Measurements from ENCODE around the gene NPHP4. TPM values are rescaled to one million over a fixed set of nuclear protein-coding genes. Genes with fewer than 3 reads are reported as not detected.

NPHP4 gene
- polyA plus RNA-seq, 3 donors, result 0.39 to 13.7 (median 1.2) TPM

DNA sequence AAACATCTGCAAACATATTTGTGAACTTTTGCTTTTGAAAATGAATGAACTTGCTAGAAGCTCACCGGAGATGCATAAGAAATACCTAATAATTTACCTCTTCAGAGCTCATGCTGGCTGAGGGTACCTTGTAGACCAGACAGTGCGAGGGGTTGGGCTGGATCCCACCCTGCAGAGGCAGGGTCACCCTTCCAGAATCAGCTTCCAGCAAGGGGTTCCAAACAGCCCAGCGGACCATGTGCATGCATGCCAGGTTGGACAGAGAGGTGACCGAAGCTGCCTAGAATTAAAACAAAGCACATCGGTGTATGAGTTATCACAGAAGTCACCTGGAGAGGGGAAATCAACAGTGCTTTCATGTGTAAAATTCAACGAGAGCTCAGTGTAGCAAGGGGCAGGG lies 59.2 kb downstream of the NPHP4 start:
- peaks cover 5% of the 10 kb centered on the region for H3K4me1 Mint-ChIP-seq
- H3K9ac ChIP-seq (ENCODE audit: insufficient read depth, low read length, poor library complexity, severe bottlenecking), result no peak overlapping the region
- H3K27me3 ChIP-seq (ENCODE audit: control insufficient read depth in 2 of 2, insufficient read depth in 2 of 2, low read length in 2 of 2), result no peaks in the 10 kb centered on the region
- no peak overlapping the region for H3K4me3 Mint-ChIP-seq
- TF ChIP-seq, protein P1, sequence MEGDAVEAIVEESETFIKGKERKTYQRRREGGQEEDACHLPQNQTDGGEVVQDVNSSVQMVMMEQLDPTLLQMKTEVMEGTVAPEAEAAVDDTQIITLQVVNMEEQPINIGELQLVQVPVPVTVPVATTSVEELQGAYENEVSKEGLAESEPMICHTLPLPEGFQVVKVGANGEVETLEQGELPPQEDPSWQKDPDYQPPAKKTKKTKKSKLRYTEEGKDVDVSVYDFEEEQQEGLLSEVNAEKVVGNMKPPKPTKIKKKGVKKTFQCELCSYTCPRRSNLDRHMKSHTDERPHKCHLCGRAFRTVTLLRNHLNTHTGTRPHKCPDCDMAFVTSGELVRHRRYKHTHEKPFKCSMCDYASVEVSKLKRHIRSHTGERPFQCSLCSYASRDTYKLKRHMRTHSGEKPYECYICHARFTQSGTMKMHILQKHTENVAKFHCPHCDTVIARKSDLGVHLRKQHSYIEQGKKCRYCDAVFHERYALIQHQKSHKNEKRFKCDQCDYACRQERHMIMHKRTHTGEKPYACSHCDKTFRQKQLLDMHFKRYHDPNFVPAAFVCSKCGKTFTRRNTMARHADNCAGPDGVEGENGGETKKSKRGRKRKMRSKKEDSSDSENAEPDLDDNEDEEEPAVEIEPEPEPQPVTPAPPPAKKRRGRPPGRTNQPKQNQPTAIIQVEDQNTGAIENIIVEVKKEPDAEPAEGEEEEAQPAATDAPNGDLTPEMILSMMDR (IDR thresholded peaks at IDR 0.05), result no peak
- no peaks in the 10 kb centered on the region for H3K79me2 ChIP-seq (ENCODE audit: insufficient read depth, low read length)
- no peak overlapping the region for H2AFZ ChIP-seq (ENCODE audit: insufficient read depth, low read depth, low read length, poor library complexity, severe bottlenecking)
- no peak overlapping the region for H3K4me2 ChIP-seq (replicated peaks; ENCODE audit: extremely low read depth, low read length, poor library complexity, severe bottlenecking)
- H3K36me3 Mint-ChIP-seq, result peaks cover 22 to 27% of the 10 kb centered on the region in 2 donors
- no peak overlapping the region for H3K27ac ChIP-seq (ENCODE audit: low read depth in 1 of 2, low read length in 2 of 2)
- no peak overlapping the region for H3K27ac Mint-ChIP-seq
- peaks cover 0 to 2% (median 0%) of the 10 kb centered on the region in 3 donors for H3K27me3 Mint-ChIP-seq (ENCODE audit: low read depth in 3 of 3)
- H3K9me3 Mint-ChIP-seq, result peaks cover 0 to 2% (median 0%) of the 10 kb centered on the region in 7 donors
- no peaks in the 10 kb centered on the region for H3K4me1 ChIP-seq (ENCODE audit: control insufficient read depth in 1 of 2, insufficient read depth in 2 of 2, low read length in 2 of 2)
- H3K9me3 ChIP-seq (replicated peaks in 1 of 2; ENCODE audit: control insufficient read depth in 1 of 2, insufficient read depth in 1 of 2, low read length in 2 of 2), result no peaks in the 10 kb centered on the region
- intact Hi-C loops (cut with micrococcal nuclease), result no loop called here
- no peak overlapping the region for H3K4me3 ChIP-seq (replicated peaks in 1 of 3; ENCODE audit: low read depth in 2 of 3, low read length in 3 of 3)
- no peak for DNase-seq
- 96% methylated on average over 5 of the region's 6 CpGs for WGBS (ENCODE audit: insufficient coverage)
- H3K36me3 ChIP-seq (replicated peaks in 1 of 2; ENCODE audit: control insufficient read depth in 1 of 2, insufficient read depth in 2 of 2, low read length in 2 of 2), result peaks cover 6 to 14% of the 10 kb centered on the region in 2 donors
- no peaks in the 10 kb centered on the region for H4K20me1 ChIP-seq (ENCODE audit: insufficient read depth, low read length)

DNA sequence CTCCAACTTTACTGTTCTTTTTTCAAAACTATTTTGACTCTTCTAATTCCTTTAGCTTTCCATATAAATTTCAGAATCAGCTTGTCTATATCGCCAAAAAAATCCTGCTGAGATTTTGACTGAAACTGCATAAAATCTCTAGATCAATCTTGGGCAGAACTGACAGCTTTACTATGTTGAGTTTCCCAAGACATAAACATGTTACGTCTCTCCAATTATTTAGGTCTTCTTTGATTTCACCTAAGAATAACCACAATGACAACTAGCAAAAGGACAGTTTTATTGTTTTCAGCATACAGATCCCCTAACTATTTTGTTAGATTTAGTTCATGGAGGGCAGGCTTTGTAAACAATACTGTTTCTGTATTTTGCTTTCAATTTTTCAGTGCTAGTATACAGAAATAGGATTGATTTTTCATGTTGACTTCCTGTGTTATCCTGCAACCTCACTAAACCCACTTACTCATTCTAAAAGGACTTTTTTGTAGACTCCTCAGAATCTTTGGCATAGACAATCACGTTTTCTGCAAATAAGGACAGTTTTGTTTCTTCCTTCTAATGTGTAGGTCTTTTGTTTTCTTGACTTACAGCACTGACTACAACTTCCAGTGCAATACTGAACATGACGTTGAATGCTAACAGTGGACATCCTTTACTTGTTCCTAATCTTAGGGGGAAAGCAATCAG lies 63.4 kb downstream of the NPHP4 start:
- Mint-ChIP-seq H3K9me3 (no peaks in the 10 kb centered on the region), H3K27me3 (ENCODE audit: low read depth in 3 of 3) (no peaks in the 10 kb centered on the region), H3K4me3 (no peak overlapping the region), H3K36me3 (peaks cover 27 to 33% of the 10 kb centered on the region in 2 donors), H3K4me1 (peaks cover 4% of the 10 kb centered on the region), H3K27ac (no peak overlapping the region)
- Histone ChIP-seq H3K79me2 (ENCODE audit: insufficient read depth, low read length) (no peaks in the 10 kb centered on the region), H3K9ac (ENCODE audit: insufficient read depth, low read length, poor library complexity, severe bottlenecking) (no peak overlapping the region), H3K27me3 (ENCODE audit: control insufficient read depth in 2 of 2, insufficient read depth in 2 of 2, low read length in 2 of 2) (no peaks in the 10 kb centered on the region), H3K36me3 (replicated peaks in 1 of 2; ENCODE audit: control insufficient read depth in 1 of 2, insufficient read depth in 2 of 2, low read length in 2 of 2) (peaks cover 3 to 20% of the 10 kb centered on the region in 2 donors), H2AFZ (ENCODE audit: insufficient read depth, low read depth, low read length, poor library complexity, severe bottlenecking) (no peak overlapping the region), H3K27ac (ENCODE audit: low read depth in 1 of 2, low read length in 2 of 2) (no peak overlapping the region), H4K20me1 (ENCODE audit: insufficient read depth, low read length) (no peaks in the 10 kb centered on the region), H3K4me2 (replicated peaks; ENCODE audit: extremely low read depth, low read length, poor library complexity, severe bottlenecking) (no peak overlapping the region), H3K9me3 (replicated peaks in 1 of 2; ENCODE audit: control insufficient read depth in 1 of 2, insufficient read depth in 1 of 2, low read length in 2 of 2) (no peaks in the 10 kb centered on the region), H3K4me3 (replicated peaks in 1 of 3; ENCODE audit: low read depth in 2 of 3, low read length in 3 of 3) (no peak overlapping the region), H3K4me1 (ENCODE audit: control insufficient read depth in 1 of 2, insufficient read depth in 2 of 2, low read length in 2 of 2) (no peaks in the 10 kb centered on the region)
- intact Hi-C loops (cut with micrococcal nuclease), result no loop called here
- no peak for DNase-seq
- WGBS (ENCODE audit: insufficient coverage), result 100% methylated on average over 1 of the region's 4 CpGs
- TF ChIP-seq, protein P1 (IDR thresholded peaks at IDR 0.05), result no peak
